GM12878 (cell line): ENCODE data around the gene DIS3L2. TPM values are rescaled to one million over a fixed set of nuclear protein-coding genes. Genes with fewer than 3 reads are reported as not detected.

Experiments
- ATAC-seq: fragments of 200-7000 bp; cut with Tn5 transposase; 3 replicates; pipeline ENCODE4 v1.9.1; 2020; ENCODE audit warnings: mild to moderate bottlenecking, moderate library complexity
- BruUV-seq: library from RNA; stranded (reverse); fragments of 400-500 nt; replicated peaks from 2 replicates; lab custom pipeline; 2021; lab: Mats Ljungman, UMichigan
- CTCF ChIA-PET: fragments of 300-600 bp; sonication (Branson Sonifier 250); formaldehyde crosslinking; extraction: SDS; loops from one replicate; lab custom pipeline; 2021; ENCODE audit warnings: inconsistent platforms; lab: Yijun Ruan, JAX
- POLR2A ChIA-PET: fragments of 350-600 bp; formaldehyde crosslinking; extraction: SDS; loops from one replicate; lab custom pipeline; 2021; ENCODE audit warnings: inconsistent platforms; lab: Charles Lee
- RAD21 ChIA-PET: fragments of 300-600 bp; sonication (Branson Sonifier 250); formaldehyde crosslinking; loops from one replicate; lab custom pipeline; 2023; ENCODE audit warnings: antibody characterized with exemption; ENCODE audit not compliant: unreplicated experiment; lab: Charles Lee
- SMC1A ChIA-PET: fragments of 300-600 bp; sonication (Branson Sonifier 250); formaldehyde crosslinking; loops from one replicate; lab custom pipeline; 2023; ENCODE audit not compliant: unreplicated experiment, uncharacterized antibody; lab: Charles Lee
- DNase-seq: peaks from one replicate; pipeline ENCODE4 v3.0.0-alpha.2; 2011; ENCODE audit warnings: low read depth, low spot score
- FAIRE-seq: peaks from 3 replicates; lab custom pipeline; 2011; peaks lifted over from hg19 to GRCh38; lab: Jason Lieb, UNC
- H2AFZ ChIP-seq: 2 replicates; pipeline ENCODE4 v1.6.0; 2011; ENCODE audit warnings: low read depth, low read length, control low read depth; ENCODE audit not compliant: control insufficient read depth
- H3K27ac ChIP-seq: 2 replicates; pipeline ENCODE4 v1.5.1; 2011; ENCODE audit warnings: control low read depth; ENCODE audit not compliant: control insufficient read depth, insufficient read depth
- H3K27me3 ChIP-seq, 2 experiments: replicated peaks in 1 of 2; 2 replicates each; pipeline versions ENCODE4 v1.6.0 to v1.6.1; 2011; ENCODE audit warnings: low read length in 1 of 2; ENCODE audit not compliant: control insufficient read depth in 2 of 2, insufficient read depth in 2 of 2
- H3K36me3 ChIP-seq, 2 experiments: 2 replicates each; pipeline ENCODE4 v1.5.1; 2011; ENCODE audit warnings: low read length in 1 of 2; ENCODE audit not compliant: control insufficient read depth in 2 of 2, insufficient read depth in 2 of 2
- H3K4me1 ChIP-seq: 2 replicates; pipeline ENCODE4 v1.6.1; 2011; ENCODE audit warnings: mild to moderate bottlenecking, low read length, moderate library complexity, mixed read lengths; ENCODE audit not compliant: control insufficient read depth, insufficient read depth
- H3K4me2 ChIP-seq: 2 replicates; pipeline ENCODE4 v1.6.0; 2011; ENCODE audit warnings: control low read depth; ENCODE audit not compliant: control insufficient read depth, insufficient read depth
- H3K4me3 ChIP-seq: fragments of 200-600 bp; sonication (generic); 2 replicates; pipeline ENCODE4 v1.5.1; 2016
- H3K79me2 ChIP-seq: 2 replicates; pipeline ENCODE4 v1.6.0; 2011; ENCODE audit warnings: low read length; ENCODE audit not compliant: control insufficient read depth, insufficient read depth
- H3K9ac ChIP-seq: 2 replicates; pipeline ENCODE4 v1.8.0; 2011; ENCODE audit warnings: low read length, control low read depth, mixed read lengths; ENCODE audit not compliant: control insufficient read depth, insufficient read depth
- H3K9me3 ChIP-seq: replicated peaks from 3 replicates; pipeline ENCODE4 v1.5.1; 2011; ENCODE audit warnings: mild to moderate bottlenecking, low read length; ENCODE audit not compliant: control insufficient read depth, insufficient read depth
- H4K20me1 ChIP-seq: 2 replicates; pipeline ENCODE4 v1.6.0; 2011; ENCODE audit not compliant: control insufficient read depth, insufficient read depth
- BACH1 ChIP-seq: fragments of 450-650 bp; IDR thresholded peaks from 2 replicates; pipeline ENCODE4 v1.6.1; 2017; ENCODE audit warnings: mild to moderate bottlenecking, borderline replicate concordance
- HCFC1 ChIP-seq: fragments of 150-350 bp; IDR thresholded peaks from 2 replicates; pipeline ENCODE4 v1.6.1; 2014; ENCODE audit warnings: low read length
- RAD51 ChIP-seq: fragments of 450-650 bp; IDR thresholded peaks from 2 replicates; pipeline ENCODE4 v1.6.1; 2016; ENCODE audit warnings: moderate library complexity, mild to moderate bottlenecking, inconsistent platforms
- RB1 ChIP-seq: fragments of 450-650 bp; formaldehyde crosslinking; IDR thresholded peaks from 2 replicates; pipeline ENCODE4 v1.6.1; 2017; ENCODE audit warnings: mild to moderate bottlenecking, borderline replicate concordance
- SRF ChIP-seq, 2 experiments: IDR thresholded peaks; 2 replicates each; pipeline ENCODE4 v1.6.1; 2011; ENCODE audit warnings: low read depth in 2 of 2, low read length in 2 of 2, mild to moderate bottlenecking in 1 of 2, moderate library complexity in 1 of 2
- ZBTB33 ChIP-seq: fragments of 450-650 bp; IDR thresholded peaks from 2 replicates; pipeline ENCODE4 v1.6.1; 2017; ENCODE audit warnings: mild to moderate bottlenecking
- WGBS: methylation state at CpG from one replicate; pipeline ENCODE4 v1.1.6; 2016; ENCODE audit warnings: low lambda C conversion rate; ENCODE audit not compliant: insufficient replicate concordance, insufficient coverage; ENCODE audit errors: missing lambda C conversion rate; 5-methylcytosine and 5-hydroxymethylcytosine counted together
- in situ Hi-C: fragments of 300-500 bp; cut with MboI; formaldehyde crosslinking; loops from 9 replicates; pipeline ENCODE4 v1.14.3; 2018; ENCODE audit warnings: mixed read lengths
- intact Hi-C: fragments of 100-400 bp; cut with micrococcal nuclease; formaldehyde crosslinking; loops from one replicate; pipeline ENCODE4 v1.14.2; 2022; ENCODE audit not compliant: unreplicated experiment
- polyA plus RNA-seq, 11 experiments: library from polyadenylated mRNA; depleted of rRNA in 4 of 11; unstranded in 6 of 11; stranded (reverse) in 5 of 11; fragments of >200 nt; fragmentation: Nextera tagmentation in 4 of 11; fragmentation: Illumina TruSeq in 1 of 11; extraction: Ambion mirVana in 4 of 11; extraction: Trizol in 1 of 11; gene quantifications; 1 replicate in 1 of 11; 2 replicates in 10 of 11; pipeline versions ENCODE4 v1.2.1 to v1.2.3, GENCODE V29; 2011 to 2016; ENCODE audit warnings: inconsistent platforms in 2 of 11, missing spikeins in 2 of 11, low read depth in 1 of 11
- total RNA-seq, 4 experiments: library from RNA; depleted of rRNA in 3 of 4; stranded (reverse); fragments of >200 nt in 3 of 4; fragmentation: Illumina TruSeq in 1 of 4; extraction: Trizol in 1 of 4; gene quantifications; 2 replicates each; pipeline versions ENCODE4 v1.2.1 to v1.2.3, GENCODE V29; 2013 to 2021
- TF ChIP-seq, protein P1 (sequence below): fragments of 450-650 bp; IDR thresholded peaks from 2 replicates; pipeline ENCODE4 v1.6.1; 2018; ENCODE audit warnings: borderline replicate concordance, mild to moderate bottlenecking; ENCODE audit not compliant: partially characterized antibody

The DIS3L2 gene
- total and polyA plus RNA-seq, 10 of the 15 experiments (the other 5 are each of a cell fraction or from before 2014, with no cell fraction given): 3.5 to 27.1 (median 16.0) TPM

- TF ChIP-seq HCFC1: no peak
- TF ChIP-seq SRF (IDR thresholded peaks at IDR 0.05; ENCODE audit: low read depth in 2 of 2, low read length in 2 of 2): no peak
- no peak for TF ChIP-seq RAD51
- no peak for TF ChIP-seq RB1
- TF ChIP-seq ZBTB33: no peak
- no peak for TF ChIP-seq BACH1
- TF ChIP-seq, protein P1, sequence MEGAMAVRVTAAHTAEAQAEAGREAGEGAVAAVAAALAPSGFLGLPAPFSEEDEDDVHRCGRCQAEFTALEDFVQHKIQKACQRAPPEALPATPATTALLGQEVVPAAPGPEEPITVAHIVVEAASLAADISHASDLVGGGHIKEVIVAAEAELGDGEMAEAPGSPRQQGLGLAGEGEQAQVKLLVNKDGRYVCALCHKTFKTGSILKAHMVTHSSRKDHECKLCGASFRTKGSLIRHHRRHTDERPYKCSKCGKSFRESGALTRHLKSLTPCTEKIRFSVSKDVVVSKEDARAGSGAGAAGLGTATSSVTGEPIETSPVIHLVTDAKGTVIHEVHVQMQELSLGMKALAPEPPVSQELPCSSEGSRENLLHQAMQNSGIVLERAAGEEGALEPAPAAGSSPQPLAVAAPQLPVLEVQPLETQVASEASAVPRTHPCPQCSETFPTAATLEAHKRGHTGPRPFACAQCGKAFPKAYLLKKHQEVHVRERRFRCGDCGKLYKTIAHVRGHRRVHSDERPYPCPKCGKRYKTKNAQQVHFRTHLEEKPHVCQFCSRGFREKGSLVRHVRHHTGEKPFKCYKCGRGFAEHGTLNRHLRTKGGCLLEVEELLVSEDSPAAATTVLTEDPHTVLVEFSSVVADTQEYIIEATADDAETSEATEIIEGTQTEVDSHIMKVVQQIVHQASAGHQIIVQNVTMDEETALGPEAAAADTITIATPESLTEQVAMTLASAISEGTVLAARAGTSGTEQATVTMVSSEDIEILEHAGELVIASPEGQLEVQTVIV: no peak
- ChIA-PET SMC1A (interaction anchor here (0.7 kb wide), 1 partner anchor 11 kb away, joined by 3 read pairs; no protein-coding TSS in a partner anchor), RAD21 (no interaction called here), POLR2A (no interaction called here), CTCF (interaction anchor here (0.6 kb wide), 1 partner anchor 220 kb away, joined by 3 read pairs; no protein-coding TSS in a partner anchor)
- H3K27ac ChIP-seq: no peak overlapping the region
- H3K4me1 ChIP-seq: no peaks in the 10 kb centered on the region
- no peak overlapping the region for H3K9ac ChIP-seq
- no peak overlapping the region for H2AFZ ChIP-seq
- BruUV-seq: no TSS peak
- H3K4me3 ChIP-seq: no peak overlapping the region
- no peaks in the 10 kb centered on the region for H3K9me3 ChIP-seq
- ATAC-seq (no peak), DNase-seq (no peak), FAIRE-seq (no peak)
- in situ Hi-C loops: loop anchor here (5.0 kb wide), 1 partner anchor 50 kb away; no protein-coding TSS in a partner anchor
- H3K4me2 ChIP-seq: no peak overlapping the region
- H3K27me3 ChIP-seq: no peaks in the 10 kb centered on the region
- H4K20me1 ChIP-seq: no peaks in the 10 kb centered on the region
- H3K79me2 ChIP-seq: no peaks in the 10 kb centered on the region
- WGBS: 100% methylated on average over 3 of the region's 3 CpGs
- intact Hi-C loops: no loop called here
- H3K36me3 ChIP-seq: peaks cover under 1 to 2% of the 10 kb centered on the region in 2 experiments; a peak in 2 of 4 replicates
These were observed 176.0 kb downstream of the DIS3L2 start for GRCh38 chr2:232137356-232138147.
